Uterus (tissue), 2 donors: ENCODE results near the gene TMEM213.

Source experiments
- POLR2A ChIP-seq, 2 donors: fragments of 450-650 bp; IDR thresholded peaks; one replicate each; pipeline ENCODE4 v1.6.1; 2016; ENCODE audit warnings: antibody characterized with exemption in 2 of 2, mild to moderate bottlenecking in 1 of 2, moderate library complexity in 1 of 2
- TF ChIP-seq, protein P1 (sequence below), 4 experiments: fragments of 200-600 bp in 2 of 4; fragments of 450-650 bp in 2 of 4; sonication (generic) in 2 of 4; IDR thresholded peaks; one replicate each; pipeline ENCODE4 v1.5.1; 2016 to 2019; ENCODE audit warnings: antibody characterized with exemption in 4 of 4, mild to moderate bottlenecking in 2 of 4, moderate library complexity in 1 of 4

DNA sequence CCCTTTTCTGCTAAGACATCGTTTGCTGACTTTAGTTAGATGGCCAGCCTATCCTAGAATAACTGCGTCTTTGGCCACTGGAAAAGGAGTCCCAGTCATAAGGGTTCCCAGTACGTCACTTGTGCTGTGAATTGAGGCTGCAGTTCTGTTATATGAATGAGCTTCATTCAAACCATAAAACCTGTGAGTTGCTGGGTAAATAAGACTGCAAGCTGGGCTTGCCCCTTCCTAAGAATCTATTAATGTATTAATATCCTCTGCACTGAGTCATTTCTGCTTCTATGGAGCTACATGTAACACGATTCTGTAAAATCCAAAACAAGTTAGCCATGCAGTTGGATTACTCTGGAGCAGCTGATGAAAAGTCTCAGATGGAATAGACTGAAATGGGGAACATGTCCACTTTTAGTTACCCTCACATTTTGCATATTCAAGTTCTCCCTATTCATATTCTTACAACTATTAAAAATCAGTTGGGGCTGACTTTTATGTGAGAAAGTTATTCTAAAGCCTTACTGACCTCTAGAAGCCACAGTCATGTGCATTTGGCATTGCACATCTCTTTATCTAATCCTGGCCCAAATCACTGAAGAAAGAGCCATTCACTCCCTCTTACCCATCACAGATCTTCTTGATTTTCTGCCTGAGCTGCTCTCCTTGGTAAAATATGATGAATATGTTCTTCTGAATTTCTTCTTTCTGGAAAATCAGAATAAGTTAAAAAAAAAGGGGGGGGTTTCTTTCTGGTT is 41.8 kb upstream of the TMEM213 start:
- TF ChIP-seq, protein P1, sequence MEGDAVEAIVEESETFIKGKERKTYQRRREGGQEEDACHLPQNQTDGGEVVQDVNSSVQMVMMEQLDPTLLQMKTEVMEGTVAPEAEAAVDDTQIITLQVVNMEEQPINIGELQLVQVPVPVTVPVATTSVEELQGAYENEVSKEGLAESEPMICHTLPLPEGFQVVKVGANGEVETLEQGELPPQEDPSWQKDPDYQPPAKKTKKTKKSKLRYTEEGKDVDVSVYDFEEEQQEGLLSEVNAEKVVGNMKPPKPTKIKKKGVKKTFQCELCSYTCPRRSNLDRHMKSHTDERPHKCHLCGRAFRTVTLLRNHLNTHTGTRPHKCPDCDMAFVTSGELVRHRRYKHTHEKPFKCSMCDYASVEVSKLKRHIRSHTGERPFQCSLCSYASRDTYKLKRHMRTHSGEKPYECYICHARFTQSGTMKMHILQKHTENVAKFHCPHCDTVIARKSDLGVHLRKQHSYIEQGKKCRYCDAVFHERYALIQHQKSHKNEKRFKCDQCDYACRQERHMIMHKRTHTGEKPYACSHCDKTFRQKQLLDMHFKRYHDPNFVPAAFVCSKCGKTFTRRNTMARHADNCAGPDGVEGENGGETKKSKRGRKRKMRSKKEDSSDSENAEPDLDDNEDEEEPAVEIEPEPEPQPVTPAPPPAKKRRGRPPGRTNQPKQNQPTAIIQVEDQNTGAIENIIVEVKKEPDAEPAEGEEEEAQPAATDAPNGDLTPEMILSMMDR (IDR thresholded peaks at IDR 0.05): no peak
- no peak for TF ChIP-seq POLR2A (IDR thresholded peaks at IDR 0.05)
